HG03432 (cell line): ENCODE data around the gene STX17.

Experiments used
- ATAC-seq: cut with Tn5 transposase; IDR thresholded peaks from one replicate; pipeline ENCODE4 v1.9.1; 2021; ENCODE audit warnings: mild to moderate bottlenecking, moderate library complexity; ENCODE audit not compliant: unreplicated experiment

STX17 gene

DNA sequence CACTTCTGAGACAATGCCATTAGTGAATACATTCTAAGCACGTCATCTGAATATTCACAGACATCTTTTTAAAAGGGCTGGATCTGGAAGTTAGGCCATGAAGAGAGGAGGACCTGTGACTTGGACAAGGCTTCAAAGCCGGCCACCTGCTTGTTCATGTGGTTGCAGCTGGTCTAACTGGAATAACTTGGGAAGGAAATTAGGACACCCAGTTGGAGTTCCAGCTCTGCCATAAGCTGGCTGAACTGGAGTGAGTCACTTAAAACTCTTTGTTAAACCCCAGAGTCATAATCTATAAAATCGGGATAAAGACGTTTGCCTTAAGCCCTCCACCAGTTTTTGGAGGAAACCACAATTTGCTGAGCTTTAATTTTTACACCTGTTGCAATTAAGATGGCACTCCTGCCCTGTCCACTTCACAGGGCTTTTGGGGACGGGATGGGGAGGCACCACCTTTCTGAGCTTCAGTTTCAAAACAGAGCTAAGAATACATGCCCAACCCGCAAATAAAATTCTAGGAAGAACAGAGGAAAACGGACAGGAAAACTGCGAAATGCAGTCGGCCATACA lies 536 bp upstream of the STX17 start:
- ATAC-seq, result no peak

DNA sequence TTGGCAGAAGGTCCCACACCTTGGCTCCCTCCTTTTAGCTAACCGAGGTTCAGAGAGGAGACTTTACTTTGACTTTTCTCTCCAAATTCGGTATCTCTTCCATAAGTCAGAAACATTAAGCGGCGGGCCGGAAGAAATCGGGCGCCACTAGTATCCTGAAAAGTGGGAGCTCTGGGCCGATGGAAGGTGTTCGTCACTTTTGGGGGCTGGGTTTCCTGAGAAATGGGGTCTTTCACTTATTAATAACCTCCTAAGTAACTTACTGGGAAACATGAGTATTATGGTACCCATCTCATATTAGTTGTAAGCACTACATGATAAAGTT lies 716 bp downstream of the STX17 start:
- no peak for ATAC-seq

DNA sequence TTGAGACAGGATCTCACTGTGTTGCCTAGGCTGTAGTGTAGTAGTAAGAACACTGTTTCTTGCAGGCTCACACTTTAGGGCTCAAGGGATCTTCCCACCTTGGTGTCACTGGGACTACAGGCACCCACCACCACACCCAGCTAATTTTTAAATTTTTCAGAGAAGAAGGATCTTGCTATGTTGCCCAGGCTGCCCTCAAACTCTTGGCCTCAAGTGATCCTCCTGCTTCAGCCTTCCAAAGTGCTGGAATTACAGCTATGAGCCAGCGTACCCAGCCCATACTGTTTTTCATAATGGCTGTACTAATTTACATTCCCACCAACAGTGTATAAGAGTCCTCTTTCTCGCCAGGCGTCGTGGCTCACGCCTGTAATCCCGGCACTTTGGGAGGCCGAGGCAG lies 5.1 kb downstream of the STX17 start:
- no peak for ATAC-seq

DNA sequence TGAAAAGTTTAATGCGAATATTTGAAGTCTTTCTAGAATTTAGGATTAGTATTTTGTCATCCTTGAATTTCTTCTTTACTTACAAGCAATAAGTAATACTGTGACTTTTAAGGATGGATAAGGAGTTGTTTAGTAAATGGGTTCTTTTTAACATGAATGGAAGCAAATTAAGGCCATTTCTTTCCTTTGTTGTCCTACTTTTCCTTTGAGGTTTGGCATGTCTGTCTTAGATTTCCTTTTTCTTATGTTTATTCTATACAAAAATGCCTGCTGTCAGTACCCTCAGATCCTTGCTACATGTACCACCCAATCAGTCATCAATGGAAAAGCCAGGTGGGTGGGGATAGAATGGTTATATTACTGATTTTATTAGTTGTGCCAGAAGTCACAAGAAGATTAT lies 10.2 kb downstream of the STX17 start:
- ATAC-seq, result no peak

DNA sequence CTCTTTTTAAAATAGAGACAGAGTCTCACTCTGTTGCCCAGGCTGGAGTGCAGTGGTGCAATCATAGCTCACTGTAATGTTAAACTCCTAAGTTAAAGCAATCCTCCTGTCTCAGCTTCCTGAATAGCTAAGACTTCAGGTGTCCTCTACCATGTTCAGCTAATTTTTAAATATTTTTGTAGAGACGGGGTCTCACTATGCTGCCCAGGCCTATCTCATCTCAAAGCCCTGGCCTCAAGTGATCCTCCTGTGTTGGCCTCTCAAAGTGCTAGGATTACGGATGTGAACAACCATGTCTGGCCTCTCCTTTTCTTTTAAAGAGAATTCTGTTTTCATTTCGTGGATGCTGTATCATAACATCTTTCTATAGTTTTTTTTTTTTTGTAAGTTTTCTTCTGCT lies 11.7 kb downstream of the STX17 start:
- ATAC-seq, result no peak

DNA sequence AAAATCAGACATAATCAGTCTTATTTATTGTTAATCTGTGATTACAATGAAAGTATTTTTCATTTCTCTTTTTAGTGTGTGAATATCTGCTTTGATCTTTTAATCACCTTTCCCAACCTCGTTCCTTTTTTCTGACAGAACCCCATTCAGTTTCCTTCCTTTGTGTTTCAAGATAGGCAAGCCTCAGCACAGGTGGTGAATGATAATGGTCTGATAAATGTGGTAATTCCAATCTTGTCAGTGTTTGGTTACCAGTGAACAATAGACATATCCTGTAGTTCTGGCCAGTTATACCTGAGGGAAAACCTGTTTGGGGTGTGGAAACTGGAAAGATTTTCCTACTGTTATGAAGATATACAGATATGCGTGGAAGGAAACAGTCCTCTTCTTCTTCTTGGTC lies 13.5 kb downstream of the STX17 start:
- ATAC-seq, result no peak

DNA sequence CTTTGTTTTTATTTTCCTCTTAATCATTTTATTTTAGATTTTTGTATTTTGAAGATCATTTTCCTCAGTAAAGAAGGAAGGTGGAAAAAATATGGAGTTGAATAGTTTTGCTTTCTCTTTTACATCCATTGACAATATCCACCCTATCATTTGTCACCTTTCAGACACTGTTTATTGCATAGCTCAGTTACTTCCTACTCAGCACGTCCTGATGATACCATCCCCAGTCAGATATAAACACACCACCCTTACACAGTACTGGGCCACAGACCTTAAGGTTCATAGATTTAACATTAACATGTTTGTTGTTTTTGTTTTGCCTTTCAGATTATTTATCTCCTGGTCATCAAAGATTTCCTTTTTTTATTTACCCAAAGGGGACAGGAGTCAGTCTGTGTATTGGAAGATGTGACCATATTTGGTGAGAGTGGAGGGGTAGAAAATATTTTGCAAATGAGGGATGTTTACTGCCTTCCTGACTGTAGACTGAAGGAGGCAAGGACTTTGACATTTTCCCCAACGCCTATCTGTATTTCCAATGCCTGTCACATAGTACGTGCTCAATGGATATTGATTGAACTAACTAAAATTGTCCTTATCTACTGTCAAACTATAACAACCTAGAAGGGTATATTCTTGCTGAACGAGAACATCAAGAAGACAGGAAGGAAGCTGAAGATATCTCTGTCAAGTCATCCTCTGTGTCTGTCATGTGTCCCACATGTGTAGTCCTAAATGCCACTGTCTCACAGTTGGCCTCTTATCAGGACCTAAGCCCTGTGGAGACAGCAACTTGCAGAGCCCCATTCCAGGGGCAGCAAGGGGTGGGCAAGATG lies 15.6 kb downstream of the STX17 start:
- no peak for ATAC-seq

DNA sequence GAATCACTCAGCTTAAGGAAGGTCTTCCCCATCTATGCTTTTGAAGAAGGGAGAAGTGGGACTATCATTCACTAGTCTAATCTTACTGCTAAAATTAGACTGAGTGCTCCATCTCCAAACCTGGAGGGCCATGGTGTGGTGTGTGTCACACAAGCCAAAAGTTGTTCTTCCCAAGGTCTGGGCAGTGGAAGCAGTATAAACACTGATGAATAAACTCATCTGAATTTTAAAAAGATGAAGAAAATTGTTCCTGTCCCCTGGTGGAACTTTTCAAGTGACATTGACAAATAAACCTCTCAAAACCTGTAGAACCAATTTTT lies 16.2 kb downstream of the STX17 start:
- ATAC-seq, result no peak

DNA sequence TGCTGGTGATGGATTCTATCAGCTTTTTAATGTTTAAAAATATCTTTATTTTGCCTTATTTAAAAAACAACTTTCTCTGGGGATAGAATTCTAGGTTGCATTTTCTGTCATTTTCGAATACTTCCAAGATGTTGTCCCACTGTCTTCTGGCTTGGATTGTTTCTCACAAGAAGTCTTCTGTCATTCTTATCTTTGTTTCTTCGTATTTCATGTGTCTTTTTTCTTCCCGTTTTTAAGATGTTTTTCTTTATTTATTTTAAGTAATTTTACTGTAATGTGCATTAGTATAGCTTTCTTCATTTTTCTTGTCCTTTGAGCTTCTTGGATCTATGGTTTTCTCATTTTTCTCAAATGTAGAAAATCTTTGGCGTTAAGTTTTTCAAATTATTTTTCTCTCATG lies 19.1 kb downstream of the STX17 start:
- no peak for ATAC-seq

DNA sequence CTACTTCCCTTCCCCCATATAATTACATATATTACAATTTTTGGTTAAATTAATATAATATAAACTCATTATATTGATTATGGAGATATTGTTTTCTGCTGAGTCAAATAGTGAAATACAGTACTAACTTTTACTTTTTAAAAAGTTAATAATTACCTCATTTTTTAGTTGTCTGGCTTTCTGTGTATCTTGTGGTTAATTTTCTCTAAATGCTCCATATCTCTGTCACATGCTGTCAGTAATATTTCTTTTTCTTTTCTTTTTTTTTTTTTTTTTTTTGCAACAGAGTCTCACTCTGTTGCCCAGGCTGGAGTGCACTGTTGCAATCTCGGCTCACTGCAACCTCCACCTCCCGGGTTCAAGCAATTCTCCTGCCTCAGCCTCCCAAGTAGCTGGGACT lies 23.2 kb downstream of the STX17 start:
- no peak for ATAC-seq

DNA sequence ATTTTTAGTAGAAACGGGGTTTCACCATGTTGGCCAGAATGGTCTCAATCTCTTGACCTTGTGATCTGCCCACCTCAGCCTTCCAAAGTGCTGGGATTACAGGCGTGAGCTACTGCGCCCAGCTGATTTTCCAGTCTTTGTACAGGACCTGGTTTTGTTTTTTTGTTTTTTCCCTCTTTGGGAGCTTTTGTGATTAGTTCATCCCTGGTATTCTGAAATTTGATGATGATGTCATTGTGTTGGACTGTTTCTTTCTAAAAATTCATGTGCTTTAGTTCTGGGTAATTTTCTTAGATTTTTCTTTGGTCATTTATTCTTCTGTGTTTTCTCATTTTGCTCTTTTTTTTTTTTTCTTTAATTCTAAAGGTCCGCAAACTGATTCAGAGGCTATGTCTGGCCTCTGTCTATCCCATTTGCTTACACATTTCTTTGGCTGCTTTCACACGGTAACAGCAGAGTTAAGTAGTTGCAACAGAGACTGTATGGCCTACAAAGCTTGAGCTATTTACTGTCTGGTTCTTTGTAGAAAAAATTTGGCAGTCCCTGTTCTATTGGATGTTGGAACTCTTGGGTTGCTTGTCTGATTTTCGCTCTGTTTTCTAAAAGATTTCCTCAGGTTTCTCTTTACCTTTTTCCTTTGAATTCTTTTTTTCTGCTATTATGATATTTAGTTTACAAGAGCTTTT lies 24.8 kb downstream of the STX17 start:
- ATAC-seq, result no peak

DNA sequence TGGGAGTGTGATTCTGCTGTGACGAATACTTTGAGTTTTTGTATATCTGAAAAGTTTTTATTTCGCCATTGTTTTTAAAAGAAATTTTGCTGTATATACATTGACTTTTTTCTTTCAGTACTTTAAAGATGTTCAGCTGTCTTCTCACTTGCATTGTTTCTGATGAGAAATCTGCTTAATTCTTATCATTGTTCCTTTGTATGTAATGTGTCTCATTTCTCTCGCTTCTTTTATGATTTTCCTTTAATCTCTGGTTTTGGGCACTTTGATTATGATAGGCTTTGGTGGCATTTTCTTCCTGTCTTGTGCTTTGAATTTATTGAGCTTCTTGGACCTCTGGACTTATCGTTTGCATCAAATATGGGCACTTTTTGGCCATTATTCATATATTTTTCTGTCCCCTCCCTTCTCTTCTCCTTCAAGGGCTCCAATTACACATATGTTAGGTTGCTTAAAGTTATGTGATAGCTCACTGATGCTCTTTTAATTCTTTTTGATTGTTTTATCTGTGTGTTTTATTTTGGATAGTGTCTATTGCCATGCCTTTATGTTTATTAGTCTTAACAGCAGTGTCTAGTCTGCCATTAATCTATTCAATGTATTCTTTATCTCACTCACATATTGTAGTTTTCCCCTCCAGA lies 30.6 kb downstream of the STX17 start:
- no peak for ATAC-seq

DNA sequence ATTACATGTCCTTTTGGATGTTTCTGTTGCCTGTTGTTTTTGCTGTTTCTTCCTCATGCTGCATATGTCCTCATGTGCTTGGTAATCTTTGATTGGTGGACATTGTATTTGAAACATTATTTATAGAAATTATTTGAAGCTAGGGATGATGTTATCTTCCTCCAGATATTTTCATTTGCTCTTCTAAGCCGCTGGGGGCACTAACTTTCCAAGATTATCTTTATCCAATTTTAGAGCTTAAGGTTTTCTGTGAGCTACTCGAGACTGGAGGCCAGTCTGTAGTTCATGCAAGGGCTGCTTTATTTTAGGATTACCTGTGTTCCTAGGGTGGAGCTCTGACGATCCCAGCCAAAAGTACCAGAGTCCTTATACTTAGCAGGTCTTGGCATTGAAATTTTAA lies 40.9 kb downstream of the STX17 start:
- no peak for ATAC-seq

DNA sequence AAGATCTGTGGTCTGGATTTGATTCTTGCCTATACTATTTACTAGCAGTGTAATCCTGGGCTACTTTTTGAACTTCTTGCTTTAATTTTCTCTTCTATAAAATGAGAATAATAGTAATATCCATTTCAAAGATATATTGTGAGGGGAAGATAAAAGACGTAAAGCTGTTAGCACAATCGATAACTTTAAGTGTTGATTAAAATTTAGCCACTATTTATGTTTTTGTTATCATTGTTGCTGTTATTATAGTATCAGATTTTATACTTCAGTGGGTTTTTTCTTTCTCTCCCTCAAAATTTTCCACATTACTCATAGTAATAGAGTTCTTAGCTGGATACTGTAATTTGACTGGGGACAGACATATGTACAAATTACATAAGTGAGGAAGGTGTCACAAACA lies 42.0 kb downstream of the STX17 start:
- no peak for ATAC-seq

DNA sequence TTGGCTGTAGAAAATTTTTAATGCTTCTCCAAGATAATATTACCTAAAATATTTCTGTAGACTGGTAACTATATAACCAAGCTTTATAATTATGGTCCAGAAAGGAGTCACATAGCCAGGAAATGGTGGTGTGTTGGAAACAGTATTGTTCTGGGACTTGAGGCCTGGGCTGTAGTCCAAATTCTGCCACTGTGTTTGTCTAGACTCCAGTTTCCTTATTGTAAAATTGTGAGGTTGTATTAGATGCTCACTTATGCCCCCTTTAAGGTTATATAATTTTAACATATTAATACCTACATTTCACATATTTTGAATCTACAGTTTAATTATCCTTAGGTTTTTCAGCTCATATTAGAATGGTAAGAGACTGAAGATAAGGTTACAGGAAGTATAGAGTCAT lies 42.4 kb downstream of the STX17 start:
- no peak for ATAC-seq

DNA sequence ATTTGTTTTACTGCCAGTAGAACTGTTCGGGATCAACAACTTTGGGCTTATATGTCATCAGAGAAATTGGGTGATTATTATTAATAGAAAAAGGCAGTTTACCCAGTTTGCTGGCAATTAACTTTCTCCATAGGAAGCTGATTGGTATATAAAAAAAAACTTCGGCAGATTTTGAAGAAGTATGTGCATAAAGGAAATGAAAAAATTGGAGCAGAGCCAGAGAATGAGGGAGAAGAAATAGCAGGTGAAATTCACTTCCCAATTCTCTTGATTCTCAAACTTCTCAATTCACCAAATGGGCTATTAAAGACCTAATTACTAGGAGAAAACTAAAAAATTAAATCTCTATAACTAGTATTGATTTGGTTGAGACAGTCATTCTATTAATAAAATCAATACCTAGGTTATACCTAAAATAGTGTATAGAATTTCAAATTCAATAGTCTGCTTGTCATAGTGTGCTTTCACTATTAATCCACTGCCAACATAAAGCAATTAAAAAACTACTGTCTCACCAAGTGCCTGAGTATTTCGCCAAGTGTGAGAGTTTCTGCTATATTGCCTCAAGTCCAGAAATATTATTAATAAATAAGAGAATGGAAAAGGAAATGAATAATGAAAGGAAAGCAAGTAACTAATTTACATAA lies 47.5 kb downstream of the STX17 start:
- ATAC-seq, result peak; percentile 55

DNA sequence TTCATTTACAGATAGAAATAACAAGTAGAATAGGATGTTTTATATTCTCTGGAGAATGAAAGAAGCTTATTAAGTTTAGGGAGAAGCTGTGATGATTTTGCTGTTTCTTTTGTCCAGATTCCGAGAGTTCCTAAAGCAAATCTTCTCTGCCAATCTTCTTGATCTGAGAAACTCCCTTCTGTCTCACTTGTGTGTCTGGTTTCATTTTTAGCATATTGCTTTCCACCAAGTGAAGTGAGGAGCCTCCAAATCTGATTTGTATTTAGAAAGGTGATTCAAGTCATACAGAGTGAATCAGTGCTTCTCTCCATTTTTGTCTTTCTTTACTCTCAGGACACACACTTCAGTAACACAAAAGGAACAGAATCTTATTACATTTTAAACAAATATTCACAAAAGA lies 48.4 kb downstream of the STX17 start:
- ATAC-seq, result peak; percentile 82

DNA sequence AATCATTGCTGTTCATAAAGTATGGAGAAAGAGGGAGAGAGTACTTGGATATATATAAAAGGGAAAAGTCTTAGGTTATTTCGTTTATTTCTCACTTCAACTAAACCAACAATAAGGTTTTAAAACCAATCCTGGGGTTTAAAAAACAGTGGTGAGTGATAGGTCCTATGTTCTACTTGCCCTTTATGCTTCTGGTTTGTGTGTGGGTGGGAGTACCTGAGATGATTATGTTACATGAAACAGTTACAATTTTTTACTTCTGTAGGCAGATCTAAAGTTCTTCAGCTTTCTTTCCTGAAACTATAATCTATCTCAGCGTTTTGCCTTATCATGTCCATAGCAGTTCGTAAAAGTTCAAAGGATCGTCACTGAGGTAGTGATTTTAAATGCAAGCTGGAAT lies 49.2 kb downstream of the STX17 start:
- ATAC-seq, result no peak

DNA sequence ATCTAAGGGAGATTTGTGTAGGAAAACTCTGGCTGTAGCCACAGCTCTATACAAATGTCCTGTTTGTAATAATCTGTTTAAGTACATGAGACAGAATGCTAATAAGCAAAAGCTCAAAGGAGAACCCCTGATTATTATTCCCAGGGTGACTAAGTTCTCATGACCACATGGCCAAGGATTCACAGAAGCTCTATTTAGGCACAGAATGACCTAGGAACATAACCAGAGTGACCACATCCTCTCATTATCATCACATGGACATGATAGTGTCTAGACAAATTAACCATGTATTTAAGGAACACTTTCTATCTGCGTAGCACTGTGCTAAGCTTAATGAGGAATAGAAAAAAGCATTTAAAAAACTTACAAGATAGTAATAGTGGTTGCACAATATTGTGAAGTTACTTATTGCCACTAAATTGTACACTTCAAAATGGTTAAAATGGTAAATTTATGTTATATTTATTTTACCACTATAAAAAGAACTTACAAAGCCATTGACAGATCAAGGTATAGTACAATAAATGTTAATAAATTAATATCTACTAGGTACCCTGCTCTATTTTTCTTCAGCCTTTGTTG lies 56.3 kb downstream of the STX17 start:
- no peak for ATAC-seq

DNA sequence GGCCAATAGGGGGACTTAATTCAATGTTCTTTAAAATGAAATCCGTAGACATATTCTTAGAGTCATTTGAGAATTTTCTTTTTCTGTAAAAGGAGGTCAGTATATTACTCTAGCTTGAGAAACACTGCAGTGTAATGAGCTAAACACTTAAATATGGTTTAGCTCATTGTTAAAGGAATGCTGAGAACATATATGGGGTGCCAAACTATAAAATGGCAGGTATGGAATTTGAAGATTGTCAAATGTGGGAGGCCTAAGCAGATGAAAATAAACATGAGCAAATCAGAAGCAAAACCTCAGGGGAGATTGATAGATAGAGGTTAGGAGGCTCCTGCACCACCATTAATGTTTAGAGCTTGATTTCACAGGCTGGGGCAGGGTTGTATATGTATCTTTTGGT lies 57.9 kb downstream of the STX17 start:
- ATAC-seq, result no peak

DNA sequence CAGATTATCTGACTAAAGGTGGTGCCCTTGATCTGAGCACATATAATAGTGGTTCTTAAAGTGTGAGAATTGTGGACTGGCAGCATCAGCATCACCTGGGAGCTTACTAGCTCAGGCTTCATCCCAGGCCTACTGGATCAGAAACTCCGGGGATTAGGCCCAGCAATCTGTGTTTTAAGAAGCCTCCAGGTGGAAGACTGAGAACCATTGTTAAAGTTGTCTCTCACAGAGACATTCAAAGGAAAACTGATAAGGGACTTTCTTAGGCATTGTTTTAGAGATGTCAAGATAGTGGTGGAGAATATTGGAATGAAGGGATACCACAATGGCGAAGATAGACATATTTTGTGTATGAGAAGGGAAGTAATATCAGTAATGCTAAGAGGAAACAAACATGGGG lies 59.5 kb downstream of the STX17 start:
- ATAC-seq, result no peak
